GM18520 (cell line): ENCODE results near the gene METTL3.
"Not testable (repeated sequence)": the region's sequence is repeated elsewhere in the genome, so short reads cannot be mapped to it uniquely, and the experiment has no call there.

Experiments used
- ATAC-seq: cut with Tn5 transposase; IDR thresholded peaks from one replicate; pipeline ENCODE4 v1.9.1; 2021; ENCODE audit not compliant: unreplicated experiment

METTL3 gene

DNA sequence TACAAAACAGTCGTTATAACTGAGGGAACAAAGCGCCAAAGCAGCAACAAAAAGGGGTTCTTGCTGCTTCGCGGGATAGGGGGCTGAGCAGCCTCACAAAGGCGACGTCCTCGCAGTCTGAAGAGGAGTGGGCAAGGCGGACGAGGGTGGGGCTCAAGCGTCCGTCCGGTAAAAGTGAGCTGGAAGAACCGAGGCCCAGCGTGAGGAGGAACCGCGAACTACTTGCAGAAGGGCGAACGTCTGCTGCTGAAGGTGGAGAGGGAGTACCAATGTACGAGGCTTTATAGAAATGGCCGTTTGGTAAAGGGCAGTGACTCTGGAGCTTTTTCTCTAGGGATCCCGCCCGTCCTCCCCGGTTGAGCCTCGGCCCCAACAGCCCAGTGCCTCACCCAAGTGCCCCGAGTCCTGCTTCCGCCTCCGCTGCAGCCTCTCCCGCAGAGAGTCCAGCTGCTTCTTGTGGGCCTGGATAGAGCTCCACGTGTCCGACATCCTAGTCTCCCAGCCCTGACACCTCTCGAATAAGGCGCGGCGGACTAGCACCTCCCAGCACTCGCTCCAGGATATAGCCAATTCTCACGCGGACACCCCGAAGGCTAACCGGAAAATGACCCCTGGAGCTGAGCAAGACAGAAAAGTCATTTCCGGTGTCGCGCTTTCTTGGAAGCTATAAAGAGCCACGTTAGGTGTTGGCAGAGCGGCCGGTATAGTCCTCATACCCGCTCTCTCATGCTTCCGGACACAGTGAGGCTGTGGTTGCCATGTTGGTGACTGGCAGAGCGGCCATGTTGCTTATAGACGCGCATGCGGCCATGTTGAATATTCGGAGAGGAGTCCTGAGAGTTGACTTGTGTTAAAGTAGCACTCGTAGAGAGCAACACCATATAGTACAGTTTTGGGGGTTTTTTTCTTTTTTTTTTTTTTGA is at the start of gene METTL3:
Gene METTL3, minus strand, starts transcription at position 606 of the 923 bp plus-strand sequence. Its CDS starts 117 bp downstream, at position 489.
- peak; percentile 96 for ATAC-seq

DNA sequence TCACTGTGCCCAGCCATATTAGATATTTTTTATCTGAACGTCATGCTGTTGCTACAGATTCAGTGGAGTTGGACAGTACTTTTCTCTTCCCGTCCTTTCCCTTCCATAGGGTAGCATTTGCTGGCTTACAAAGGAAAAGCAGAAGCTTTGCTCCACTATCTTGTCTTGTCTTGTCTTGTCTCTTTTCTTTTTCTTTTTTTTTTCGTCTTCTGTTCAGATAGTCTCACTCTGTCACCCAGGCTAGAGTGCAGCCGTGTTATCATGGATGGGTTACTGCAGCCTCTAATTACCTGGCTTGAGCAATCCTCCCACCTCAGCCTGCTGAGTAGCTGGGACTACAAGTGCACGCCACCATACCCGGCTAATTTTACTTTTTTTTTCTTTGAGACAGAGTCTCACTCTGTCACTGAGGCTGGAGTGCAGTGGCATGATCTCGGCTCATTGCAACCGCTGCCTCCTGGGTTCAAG is 47.6 kb upstream of the METTL3 start:
- no peak for ATAC-seq

DNA sequence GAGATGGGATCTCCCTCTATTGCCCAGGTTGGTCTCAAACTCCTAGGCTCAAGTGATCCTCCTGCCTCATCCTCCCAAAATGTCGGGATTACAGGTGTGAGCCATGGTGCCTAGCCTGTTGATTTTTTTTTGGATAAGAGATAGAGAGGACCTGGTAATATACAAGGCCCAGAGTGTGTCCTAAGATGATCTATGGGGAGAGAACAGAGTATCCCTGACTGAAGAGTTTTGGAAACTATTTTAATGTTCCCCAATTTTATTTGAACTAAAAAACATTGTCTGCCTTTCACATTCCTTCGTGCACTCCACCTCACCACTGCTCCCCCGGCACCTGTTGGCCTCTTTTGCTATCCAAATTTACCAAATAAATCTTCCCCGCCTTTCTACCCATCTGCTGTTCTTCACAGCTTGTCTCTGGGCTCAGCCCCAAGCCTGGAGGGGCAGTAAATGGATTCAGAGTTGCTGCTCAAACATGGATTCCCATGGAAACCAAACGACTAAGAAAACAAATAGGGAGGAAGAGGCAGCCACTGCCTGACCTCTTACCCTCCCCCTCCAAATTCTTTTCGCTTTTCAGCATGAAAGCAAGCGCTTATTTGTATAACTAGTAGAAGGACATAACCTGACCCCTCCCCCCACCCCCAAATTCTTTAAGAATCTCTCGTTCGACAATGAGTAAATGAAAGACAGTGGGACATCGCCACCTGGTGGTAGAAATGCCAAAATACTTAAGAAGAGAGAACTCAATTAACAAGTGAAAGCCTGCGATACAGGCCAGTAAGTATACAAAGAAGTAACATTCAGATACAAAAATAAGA is 46.2 kb upstream of the METTL3 start:
- no peak for ATAC-seq

DNA sequence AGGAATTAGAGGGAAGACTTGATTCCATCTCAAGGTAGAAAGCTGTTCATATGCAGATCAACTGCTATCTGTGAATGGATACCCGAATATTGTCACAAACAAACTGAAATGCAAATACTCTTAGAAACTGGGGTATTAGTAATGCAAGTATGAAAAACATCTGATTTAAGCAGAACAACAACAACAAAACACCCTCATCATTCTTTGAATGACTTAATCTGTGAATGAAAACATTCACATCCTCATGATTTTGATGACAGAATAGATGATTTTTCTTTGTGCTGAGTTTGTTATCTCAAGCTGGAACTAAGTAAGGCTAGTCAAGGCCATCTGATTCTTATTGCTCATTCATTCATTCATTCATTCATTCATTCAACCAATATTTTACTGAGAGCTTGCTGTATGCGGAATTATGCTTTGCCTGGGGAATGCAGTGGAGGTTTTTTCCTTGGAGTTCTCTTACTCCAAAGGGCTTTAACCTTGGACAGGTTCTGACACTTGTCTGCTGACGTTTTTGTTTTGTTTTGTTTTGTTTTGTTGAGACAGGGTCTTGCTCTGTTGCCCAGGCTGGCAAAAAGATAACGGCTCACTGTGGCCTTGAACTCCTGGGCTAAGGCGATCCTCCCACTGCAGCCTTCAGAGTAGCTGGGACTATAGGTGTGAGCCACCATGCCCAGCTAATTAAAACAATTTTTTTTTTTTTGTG is 45.4 kb upstream of the METTL3 start:
- ATAC-seq: no peak

DNA sequence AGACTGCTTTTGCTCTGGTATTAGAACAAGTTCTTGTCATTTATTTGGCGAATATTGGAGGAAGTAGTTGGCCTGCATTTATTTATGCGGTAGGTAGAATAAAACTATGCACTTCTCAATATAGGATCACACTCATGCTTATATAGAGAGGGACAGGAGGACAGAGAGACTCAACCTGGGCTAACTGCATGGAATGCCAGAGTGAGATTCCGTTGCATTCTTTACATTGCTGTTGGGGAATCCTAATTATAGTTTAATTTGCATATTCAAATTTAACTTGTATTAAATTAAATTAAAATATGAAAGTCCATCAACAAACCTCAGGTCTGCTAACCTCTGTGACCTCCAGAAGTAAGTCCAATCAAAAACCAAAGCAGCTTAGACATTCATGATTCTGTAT is 42.1 kb upstream of the METTL3 start:
- no peak for ATAC-seq

DNA sequence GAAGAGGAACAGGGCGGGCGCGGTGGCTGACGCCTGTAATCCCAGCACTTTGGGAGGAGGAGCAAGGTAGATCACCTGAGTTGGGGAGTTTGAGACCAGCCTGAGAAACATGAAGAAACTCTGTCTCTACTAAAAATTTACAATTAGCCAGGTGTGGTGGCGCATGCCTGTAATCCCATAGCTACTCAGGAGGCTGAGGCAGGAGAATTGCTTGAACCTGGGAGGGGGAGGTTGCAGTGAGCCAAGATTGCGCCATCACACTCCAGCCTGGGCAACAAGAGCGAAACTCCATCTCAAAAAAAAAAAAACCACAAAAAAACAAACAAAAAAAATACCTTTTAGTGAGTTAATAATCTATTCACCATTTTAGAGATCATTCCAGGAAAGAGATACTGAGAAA is 33.4 kb upstream of the METTL3 start:
- not testable (repeated sequence) for ATAC-seq

DNA sequence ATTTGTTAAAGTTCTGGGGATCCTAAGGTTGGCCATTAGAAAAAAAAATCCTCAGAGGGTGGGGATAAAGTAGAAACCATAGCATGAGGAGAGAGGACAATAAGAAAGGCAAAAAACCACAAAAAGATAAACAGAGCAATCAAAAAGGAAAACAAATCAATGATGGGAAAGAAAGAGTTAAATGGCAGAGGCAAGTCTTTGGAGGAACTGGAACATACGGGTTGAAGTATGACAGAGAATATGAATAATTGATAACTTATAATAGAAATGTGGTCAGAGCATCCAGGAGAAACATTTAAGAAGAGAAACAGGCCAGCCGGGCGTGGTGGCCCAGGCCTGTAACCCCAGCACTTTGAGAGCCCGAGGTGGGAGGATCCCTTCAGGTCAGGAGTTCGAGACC is 32.8 kb upstream of the METTL3 start:
- ATAC-seq: no peak

DNA sequence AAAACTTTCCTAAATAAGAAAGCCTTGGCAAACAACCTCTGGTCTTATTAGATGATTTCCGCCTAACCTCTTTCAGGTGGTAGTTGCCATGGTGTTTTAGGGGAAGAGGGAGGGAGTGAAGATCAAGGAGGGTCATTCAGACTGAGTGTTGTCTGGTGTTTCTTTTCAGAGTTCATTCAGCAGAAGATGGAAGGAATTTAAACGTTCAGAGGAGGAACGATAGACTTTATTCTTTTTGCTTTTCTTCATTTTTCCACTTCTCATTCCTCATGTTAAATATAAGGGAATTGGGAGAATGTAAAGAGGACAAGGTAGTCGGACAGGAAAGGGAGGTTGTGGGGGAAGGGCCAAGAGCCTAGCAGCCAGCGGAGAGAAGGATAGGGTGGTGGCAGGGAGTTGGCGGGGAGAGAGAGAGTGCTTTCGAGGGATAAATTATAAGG is 32.4 kb upstream of the METTL3 start:
- ATAC-seq: no peak

DNA sequence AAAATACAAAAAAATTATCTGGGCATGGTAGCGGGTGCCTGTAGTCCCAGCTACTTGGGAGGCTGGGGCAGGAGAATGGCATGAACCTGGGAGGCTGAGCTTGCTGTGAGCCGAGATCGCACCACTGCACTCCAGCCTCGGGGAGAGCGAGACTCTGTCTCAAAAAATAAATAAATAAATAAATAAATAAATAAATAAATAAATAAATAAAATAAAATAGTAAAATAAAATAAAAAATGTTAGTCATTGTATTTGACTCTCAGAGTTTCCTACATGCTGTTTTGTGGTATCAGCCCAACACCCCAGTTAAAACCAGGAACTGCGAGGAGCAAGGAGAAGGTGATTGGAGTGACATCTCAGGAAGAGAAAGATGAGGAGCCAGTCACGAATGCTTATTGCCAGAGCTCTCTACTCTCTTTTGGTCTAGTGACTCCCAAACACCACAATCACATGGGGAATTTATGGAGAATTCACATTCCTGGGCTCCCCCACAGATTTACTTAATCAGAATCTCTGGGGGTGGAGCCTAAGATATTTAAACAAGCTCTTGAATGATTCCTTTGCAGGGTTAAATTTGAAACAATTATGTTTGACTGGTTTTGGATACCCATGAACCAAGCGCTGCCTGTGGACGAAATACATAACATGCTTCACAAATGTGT is 30.4 kb upstream of the METTL3 start:
- ATAC-seq: no peak

DNA sequence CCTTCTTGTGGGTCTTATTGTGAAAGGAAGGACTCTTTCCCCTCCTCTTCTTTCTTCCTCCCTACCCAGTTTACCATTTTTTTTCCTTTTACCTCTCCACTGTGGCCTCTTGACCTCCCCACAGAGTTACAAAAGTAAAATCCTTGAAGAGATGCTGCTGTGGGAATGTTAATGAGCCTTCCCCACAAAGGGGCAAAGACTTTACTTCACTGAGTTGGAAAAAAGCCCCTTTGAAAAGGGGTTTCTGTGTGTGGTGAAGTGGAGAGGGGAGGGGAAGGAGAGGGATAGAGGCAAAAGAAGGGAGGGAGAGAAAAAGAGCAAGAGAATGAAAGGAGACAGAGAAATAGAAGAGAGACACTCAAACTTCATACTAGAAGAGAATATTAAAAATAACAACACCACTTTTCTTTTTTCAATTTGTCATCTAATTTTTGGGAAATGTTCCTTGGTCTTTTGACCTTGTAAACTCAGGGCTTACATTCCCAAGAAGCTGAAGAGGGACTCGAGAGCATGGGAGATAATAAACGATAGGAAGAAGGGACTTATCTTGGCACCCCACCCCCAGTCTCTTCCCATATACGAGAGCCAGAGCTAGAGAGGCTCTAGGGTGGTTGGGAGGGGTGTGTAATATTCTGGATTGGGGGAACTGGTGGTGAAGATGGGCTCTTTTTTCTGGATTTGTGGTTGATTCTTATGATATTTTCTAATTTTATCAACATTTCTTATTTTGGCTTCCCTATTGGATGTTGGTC is 28.2 kb upstream of the METTL3 start:
- ATAC-seq: no peak

DNA sequence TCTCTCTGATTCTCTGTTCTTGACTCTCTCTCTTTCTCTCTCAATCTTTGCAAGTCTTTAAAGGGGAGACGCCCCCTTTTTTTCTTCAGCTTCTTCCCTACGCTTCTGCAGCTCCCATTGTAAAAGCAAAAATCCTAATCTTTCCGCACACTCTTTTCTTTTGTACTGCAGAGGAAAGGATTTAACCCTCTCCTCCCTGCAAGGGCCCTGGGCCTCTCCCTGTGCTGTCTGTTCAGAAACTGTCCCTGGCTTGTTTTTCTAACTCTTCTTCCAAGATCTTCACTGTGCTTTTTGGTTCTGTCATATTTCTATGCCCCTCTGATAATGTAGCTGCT is 25.9 kb upstream of the METTL3 start:
- ATAC-seq: no peak

DNA sequence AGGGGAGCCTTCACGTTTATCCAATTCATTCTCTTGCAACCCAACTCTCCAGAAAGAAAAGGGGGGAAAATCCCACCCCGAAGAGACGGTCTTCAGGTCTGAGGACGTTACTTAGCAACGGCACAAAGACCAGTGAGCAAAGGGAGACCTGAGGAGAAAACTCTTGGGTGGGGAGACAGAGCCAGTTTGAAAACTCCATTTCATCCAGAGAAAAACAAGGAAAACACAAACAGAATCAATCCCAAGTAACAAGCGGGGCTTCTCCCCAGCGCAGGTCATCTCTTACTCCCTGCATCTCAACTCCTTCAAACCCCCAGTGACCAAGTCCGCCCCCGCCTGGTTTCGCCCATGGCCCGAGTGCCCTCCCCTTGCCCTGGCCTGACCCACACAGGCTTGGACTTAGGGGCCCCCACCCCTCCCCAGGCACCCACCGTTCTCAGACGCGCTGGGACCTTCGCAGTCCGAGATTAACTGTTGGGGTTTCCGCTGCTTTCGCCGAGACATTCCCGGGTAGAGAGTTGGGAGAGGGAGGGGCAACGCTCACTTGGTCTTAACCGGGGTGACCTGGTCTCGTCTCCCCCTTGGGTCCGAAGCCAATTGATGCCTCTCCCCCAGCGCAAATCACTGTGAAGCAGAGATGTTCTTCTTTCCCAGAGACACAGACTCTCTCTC is 25.4 kb upstream of the METTL3 start:
- no peak for ATAC-seq

DNA sequence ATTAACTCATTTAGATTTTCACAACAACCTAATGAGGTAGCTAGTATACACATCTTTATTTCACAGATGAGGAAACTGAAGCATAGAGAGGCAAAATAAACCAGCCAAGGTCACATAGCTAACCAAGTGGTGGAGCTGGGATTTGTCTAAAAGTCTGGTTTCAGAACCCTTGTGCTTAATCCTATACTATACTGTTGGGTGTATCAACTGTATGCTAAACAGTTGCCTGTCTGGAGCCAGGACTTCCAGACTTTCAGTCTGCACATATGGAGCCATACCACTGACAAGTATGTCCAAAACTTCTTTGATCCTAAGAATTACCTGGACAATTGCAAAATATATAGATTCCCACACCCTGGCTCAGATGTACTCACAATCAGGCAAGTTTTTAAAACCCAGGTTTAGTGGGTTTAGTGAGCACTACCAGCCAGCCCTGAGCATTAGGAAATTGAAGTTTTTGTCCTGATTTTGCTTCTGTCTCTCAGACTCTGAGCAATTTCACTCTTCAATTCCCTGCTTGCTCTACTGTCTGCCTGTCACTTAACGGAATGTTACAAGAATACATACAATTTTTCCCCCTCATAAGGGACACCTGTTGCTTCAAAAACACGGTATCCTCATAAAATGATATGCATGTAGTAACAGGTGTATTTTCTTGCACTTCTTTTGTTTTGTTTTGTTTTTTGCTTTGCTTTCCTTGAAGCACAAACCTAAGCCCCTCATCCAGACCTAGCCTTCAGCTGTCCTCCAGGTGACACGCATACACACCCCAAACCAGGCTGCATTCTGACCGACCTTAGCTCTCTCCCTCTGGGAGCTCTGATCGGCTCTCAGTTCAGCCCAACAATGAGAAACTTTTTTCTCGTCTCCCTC is 24.6 kb upstream of the METTL3 start:
- no peak for ATAC-seq

DNA sequence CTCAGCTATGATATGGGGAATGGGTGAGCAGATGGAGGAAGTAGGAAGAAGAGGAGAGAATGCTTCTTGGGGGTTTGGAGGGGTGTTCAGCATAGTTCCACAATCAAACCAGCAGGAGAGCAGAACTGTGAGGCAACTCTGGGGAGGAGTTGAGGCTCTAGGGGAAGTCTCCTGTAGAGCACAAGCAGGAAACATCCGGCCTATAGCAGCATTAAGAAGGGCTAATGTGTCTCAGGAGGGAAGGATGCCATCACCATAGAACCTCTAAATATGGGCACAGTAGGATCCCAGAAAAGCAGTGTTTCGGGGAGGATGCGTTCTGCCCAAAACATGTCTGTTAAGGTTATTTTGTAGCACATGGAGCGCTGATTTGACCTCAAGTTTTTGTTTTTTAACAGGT is 23.4 kb upstream of the METTL3 start:
- no peak for ATAC-seq

DNA sequence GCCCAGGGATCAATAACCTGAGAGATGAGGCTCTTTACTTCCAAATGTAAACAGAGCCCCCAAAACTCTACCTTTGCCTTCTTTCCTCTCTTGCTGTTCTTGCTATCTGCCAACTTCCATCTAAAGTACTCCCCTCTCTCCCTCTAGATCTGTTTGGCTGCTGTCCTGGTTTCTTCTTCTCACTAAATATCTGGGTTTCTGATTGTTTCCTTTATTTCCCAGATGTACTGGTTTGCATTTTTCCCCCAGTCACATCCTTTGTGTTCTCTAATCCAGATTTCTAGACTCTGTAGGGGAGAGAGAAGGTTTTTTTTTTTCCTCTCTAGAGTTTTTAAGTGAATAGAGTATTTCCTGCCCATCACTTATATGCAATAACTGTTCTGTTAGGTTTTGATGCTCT is 22.2 kb upstream of the METTL3 start:
- no peak for ATAC-seq

DNA sequence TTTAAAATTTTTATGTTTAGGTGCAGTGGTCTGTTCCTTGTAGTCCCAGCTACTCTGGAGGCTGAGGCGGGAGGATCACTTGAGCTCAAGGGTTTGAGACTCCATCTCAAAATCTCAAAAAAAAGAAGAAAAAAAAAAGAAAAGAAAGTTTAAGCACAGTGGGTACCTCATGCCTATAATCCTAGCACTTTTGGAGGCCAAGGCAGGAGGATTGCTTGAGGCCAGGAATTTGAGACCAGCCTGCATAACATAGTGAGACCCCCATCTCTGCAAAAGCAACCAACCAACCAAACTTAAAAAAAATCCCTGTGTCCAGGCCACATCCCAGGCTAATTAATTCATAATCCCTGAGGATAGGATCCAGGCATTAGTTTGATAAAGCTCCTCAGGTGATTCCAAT is 18.4 kb upstream of the METTL3 start:
- no peak for ATAC-seq

DNA sequence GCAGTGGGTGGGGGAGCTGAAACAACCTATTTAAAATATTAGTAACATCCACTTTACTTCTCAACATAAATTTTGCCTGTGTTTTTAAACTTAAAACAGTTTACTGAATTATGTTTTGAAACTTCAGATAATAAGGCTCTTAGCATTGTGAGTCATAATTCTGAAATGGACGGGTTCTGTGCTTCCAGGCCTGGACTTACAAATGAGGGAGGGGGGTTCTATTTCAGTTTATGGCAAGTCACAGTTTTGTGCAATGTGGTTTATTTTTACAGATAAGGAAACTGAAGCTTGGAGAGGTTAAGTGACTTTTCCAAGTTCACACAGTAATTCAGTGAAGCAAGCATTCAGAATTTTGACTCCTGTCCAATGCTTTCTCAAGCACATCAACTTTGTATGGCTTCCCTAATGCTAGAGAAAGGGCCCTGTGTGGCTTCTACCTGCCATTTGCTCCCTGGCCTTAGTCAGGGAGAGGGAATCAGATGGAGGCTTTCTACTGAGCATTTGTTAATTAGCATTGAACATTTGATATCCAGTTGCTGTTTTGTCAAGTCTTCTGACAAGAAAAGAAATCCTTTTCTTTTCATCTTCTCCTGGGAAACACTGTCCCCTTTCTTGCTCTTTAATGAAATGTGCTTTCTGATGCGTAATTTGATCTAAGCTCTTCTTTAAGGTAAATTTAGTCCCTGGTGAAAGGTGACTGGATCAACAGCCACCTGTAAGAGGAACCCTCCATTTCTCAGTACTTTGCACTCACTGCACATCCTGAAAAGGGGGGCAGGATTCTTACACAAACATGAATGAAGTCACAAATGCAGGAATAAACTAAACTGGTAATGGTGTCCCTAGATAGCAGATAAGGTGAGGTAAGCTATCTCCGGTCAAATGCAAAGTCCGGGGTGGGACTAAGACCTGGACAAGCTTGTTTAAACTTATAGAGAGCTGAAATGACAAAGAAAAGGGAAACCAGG is 17.5 kb upstream of the METTL3 start:
- no peak for ATAC-seq

DNA sequence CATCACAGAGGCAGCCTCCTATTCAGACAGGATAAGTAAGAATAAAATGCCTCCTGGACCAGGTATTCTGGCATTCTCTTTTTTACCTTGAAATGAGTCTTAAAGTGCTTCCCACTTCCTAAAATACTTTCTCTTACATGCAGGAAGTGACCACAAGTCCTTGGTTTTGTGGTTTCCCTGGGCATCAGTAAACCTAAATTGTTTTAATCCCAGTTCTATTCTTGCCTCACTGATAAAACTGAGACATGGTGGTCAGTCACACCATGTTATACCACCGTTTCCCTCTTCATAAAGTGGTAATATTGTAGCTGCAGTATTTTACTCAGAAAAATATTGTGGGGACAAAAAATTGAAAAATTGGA is 16.2 kb upstream of the METTL3 start:
- no peak for ATAC-seq
